Heart right ventricle (tissue), 16 donors: ENCODE data around the gene VPS13D. TPM values are rescaled to one million over a fixed set of nuclear protein-coding genes. Genes with fewer than 3 reads are reported as not detected.
A peak's percentile ranks its signal among the peaks of the same experiment; 100 is the strongest.
"Not testable (repeated sequence)": the region's sequence is repeated elsewhere in the genome, so short reads cannot be mapped to it uniquely, and the experiment has no call there.

Experiments used
- ATAC-seq, 8 donors: fragments of 200-7000 bp; cut with Tn5 transposase; one replicate each; pipeline ENCODE4 v1.9.1; 2020; ENCODE audit warnings: mild to moderate bottlenecking in 8 of 8, moderate library complexity in 8 of 8, moderate number of reproducible peaks in 1 of 8
- DNase-seq, 2 donors: peaks; one replicate each; pipeline ENCODE4 v3.0.0-alpha.2; 2020
- H3K27ac ChIP-seq, 10 donors: fragments of 200-600 bp; sonication (generic) in 2 of 10; one replicate each; pipeline versions ENCODE4 v1.5.0 to v1.8.0; 2020 to 2022; ENCODE audit warnings: mild to moderate bottlenecking in 3 of 10
- H3K27me3 ChIP-seq, 7 donors: fragments of 200-600 bp; one replicate each; pipeline ENCODE4 v1.8.0; 2021 to 2022; ENCODE audit warnings: mild to moderate bottlenecking in 2 of 7
- H3K36me3 ChIP-seq, 9 donors: fragments of 200-600 bp; sonication (generic) in 1 of 9; one replicate each; pipeline versions ENCODE4 v1.5.0 to v1.8.0; 2020 to 2022; ENCODE audit warnings: mild to moderate bottlenecking in 2 of 9
- H3K4me1 ChIP-seq, 9 donors: fragments of 200-600 bp; sonication (generic) in 1 of 9; one replicate each; pipeline versions ENCODE4 v1.5.0 to v1.8.0; 2020 to 2022; ENCODE audit warnings: mild to moderate bottlenecking in 4 of 9
- H3K4me3 ChIP-seq, 10 donors: fragments of 200-600 bp; sonication (generic) in 2 of 10; one replicate each; pipeline versions ENCODE4 v1.5.0 to v1.8.0; 2020 to 2022; ENCODE audit warnings: mild to moderate bottlenecking in 7 of 10, moderate library complexity in 2 of 10
- H3K9me3 ChIP-seq, 11 donors: fragments of 200-600 bp in 10 of 11; sonication (generic) in 2 of 11; one replicate each; pipeline versions ENCODE4 v1.5.0 to v1.8.0; 2013 to 2022; ENCODE audit warnings: mild to moderate bottlenecking in 2 of 11, control low read depth in 1 of 11, moderate library complexity in 1 of 11
- WGBS, 2 donors: extraction: QIAGEN DNeasy Blood & Tissue Kit; methylation state at CpG; one replicate each; pipeline ENCODE4 v1.1.7; 2013; ENCODE audit warnings: inconsistent platforms in 1 of 2; 5-methylcytosine and 5-hydroxymethylcytosine counted together
- intact Hi-C, 10 donors: fragments of 100-400 bp; cut with DNase I; formaldehyde crosslinking; loops; one replicate each; pipeline versions ENCODE4 v1.11.1 to v1.14.2; 2022
- polyA plus RNA-seq, 2 donors: library from polyadenylated mRNA; stranded (reverse); fragments of 200-250 nt; gene quantifications; one replicate each; pipeline ENCODE4 v1.2.3, GENCODE V29; 2013
- total RNA-seq, 10 donors: library from RNA; stranded (reverse); fragmentation: NEBNext Ultra II Directional in 3 of 10; extraction: Animal tissue kit (Norgen Biotek cat#: 25700) in 3 of 10; gene quantifications; one replicate each; pipeline versions ENCODE4 v1.2.1 to v1.2.4, GENCODE V29; 2021 to 2023
- TF ChIP-seq, protein P1 (sequence below), 9 donors: fragments of 200-600 bp; sonication (generic) in 2 of 9; IDR thresholded peaks; one replicate each; pipeline versions ENCODE4 v1.5.0 to v1.8.0; 2021 to 2022; ENCODE audit warnings: antibody characterized with exemption in 9 of 9, mild to moderate bottlenecking in 5 of 9, moderate library complexity in 1 of 9
- donor health status: Arrhythmogenic right ventricular cardiomyopathy.
- donor health status: ischemic (EF 13 %, LVEDD 7.1; RV severe dilation, severe dysfunction).
- donor health status: healthy with polysubstance abuse.
- donor health status: DM: no; HTN: yes; CAD: no.
- donor health status: DM: no; HTN: no; CAD: no.
- donor health status: ischemic (EF 25% LVEDD 6.9; RV normal size, moderate dysfunction).
- donor health status: ischemic (EF 25% LVEDD 5.7; RV mildly dilated, moderate dysfunction).
- donor health status: healthy.
- donor health status: DM: yes; HTN: yes; CAD: no.
- donor health status: Ischemic cardiomyopathy.
- donor health status: ischemic (EF 35%, LVEDD 5.7; RV mildly dilated, moderate dysfunction).
- donor health status: nonischemic (EF 11% LVEDD 7.7; RV severe dilation, severe dysfunction).
- donor health status: DM: yes; HTN: yes; CAD: no.
- donor health status: PGD.
- donor health status: ischemic (EF 29% LVEDD 5.4; RV normal size, mild dysfunction).
- donor health status: nonischemic (EF 23%, LVEDD 6.1; RV moderate dilation, normal function).

The VPS13D gene
- total and polyA plus RNA-seq, 12 donors = 36.9 to 161 (median 83.3) TPM

GRCh38 chr1:12315146-12315545, 85.3 kb downstream of the VPS13D start:
- TF ChIP-seq, protein P1, sequence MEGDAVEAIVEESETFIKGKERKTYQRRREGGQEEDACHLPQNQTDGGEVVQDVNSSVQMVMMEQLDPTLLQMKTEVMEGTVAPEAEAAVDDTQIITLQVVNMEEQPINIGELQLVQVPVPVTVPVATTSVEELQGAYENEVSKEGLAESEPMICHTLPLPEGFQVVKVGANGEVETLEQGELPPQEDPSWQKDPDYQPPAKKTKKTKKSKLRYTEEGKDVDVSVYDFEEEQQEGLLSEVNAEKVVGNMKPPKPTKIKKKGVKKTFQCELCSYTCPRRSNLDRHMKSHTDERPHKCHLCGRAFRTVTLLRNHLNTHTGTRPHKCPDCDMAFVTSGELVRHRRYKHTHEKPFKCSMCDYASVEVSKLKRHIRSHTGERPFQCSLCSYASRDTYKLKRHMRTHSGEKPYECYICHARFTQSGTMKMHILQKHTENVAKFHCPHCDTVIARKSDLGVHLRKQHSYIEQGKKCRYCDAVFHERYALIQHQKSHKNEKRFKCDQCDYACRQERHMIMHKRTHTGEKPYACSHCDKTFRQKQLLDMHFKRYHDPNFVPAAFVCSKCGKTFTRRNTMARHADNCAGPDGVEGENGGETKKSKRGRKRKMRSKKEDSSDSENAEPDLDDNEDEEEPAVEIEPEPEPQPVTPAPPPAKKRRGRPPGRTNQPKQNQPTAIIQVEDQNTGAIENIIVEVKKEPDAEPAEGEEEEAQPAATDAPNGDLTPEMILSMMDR (IDR thresholded peaks at IDR 0.05) = no peak
- Histone ChIP-seq H3K27ac (peak overlapping the region in 4 of 10 donors; percentile 14 to 49 (median 27)), H3K36me3 (peaks cover 0 to 98% (median 60%) of the 10 kb centered on the region in 9 donors), H3K4me1 (peaks cover 0 to 28% (median 4%) of the 10 kb centered on the region in 9 donors), H3K4me3 (no peak overlapping the region), H3K9me3 (no peaks in the 10 kb centered on the region), H3K27me3 (no peaks in the 10 kb centered on the region)
- DNase-seq (no peak), ATAC-seq (peak in 2 of 8 donors; percentile 26 to 32)
- 66 to 78% methylated on average over 2 of the region's 2 CpGs for WGBS, 2 donors
- intact Hi-C loops = loop anchor here (2.0 to 10.0 kb wide), 8 partner anchors 24 to 350 kb away; partner anchors contain the start of gene DHRS3 (in 2 of the 10)

DNA sequence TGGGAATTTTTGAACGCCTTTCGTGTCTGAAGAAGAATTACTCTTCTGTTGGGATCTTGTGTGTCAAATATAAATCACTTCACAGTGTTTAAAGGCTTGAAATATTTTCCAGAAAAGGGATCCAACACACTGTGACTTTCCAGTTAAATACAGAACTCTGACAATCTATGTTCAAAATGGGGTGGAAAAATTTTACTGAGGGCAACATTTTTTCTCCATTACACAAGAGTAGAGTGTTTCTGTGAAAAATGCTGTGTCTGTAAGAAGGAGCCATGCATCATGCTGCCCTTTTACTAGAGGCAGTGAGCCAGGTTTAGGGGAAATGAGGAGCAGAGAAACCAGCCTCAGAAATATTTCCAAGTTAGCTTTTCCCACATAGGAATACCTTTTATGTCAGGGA, 86.5 kb downstream of the VPS13D start:
- no peaks in the 10 kb centered on the region for H3K9me3 ChIP-seq
- H3K27ac ChIP-seq = peak overlapping the region in 1 of 10 donors; percentile 49
- TF ChIP-seq, protein P1 (IDR thresholded peaks at IDR 0.05) = no peak
- DNase-seq (no peak), ATAC-seq (no peak)
- H3K4me3 ChIP-seq = no peak overlapping the region
- peaks cover 0 to 100% (median 66%) of the 10 kb centered on the region in 9 donors for H3K36me3 ChIP-seq
- WGBS, 2 donors = 88 to 96% methylated on average over 2 of the region's 2 CpGs
- no peaks in the 10 kb centered on the region for H3K27me3 ChIP-seq
- peaks cover 0 to 23% (median 0%) of the 10 kb centered on the region in 9 donors for H3K4me1 ChIP-seq
- intact Hi-C loops = loop anchor here in 4 of 10 donors (5.0 to 10.0 kb wide), 3 partner anchors 308 to 348 kb away; no protein-coding TSS in a partner anchor

GRCh38 chr1:12320486-12320885, 90.7 kb downstream of the VPS13D start:
- 65 to 78% methylated on average over 2 of the region's 2 CpGs for WGBS, 2 donors
- peaks cover 0 to 8% (median 0%) of the 10 kb centered on the region in 9 donors for H3K4me1 ChIP-seq
- TF ChIP-seq, protein P1 (IDR thresholded peaks at IDR 0.05) = no peak
- H3K9me3 ChIP-seq = no peaks in the 10 kb centered on the region
- peaks cover 0 to 100% (median 72%) of the 10 kb centered on the region in 9 donors for H3K36me3 ChIP-seq
- no peaks in the 10 kb centered on the region for H3K27me3 ChIP-seq
- H3K4me3 ChIP-seq = no peak overlapping the region
- H3K27ac ChIP-seq = no peak overlapping the region
- intact Hi-C loops = loop anchor here in 2 of 10 donors (10.0 kb wide), 2 partner anchors 64 to 304 kb away; no protein-coding TSS in a partner anchor
- DNase-seq (no peak), ATAC-seq (no peak)

GRCh38 chr1:12324423-12324822, 94.6 kb downstream of the VPS13D start:
- intact Hi-C loops = loop anchor here in 2 of 10 donors (10.0 kb wide), 2 partner anchors 60 to 300 kb away; no protein-coding TSS in a partner anchor
- peaks cover 0 to 97% (median 49%) of the 10 kb centered on the region in 9 donors for H3K36me3 ChIP-seq
- H3K27ac ChIP-seq = no peak overlapping the region

GRCh38 chr1:12324973-12325372, 95.1 kb downstream of the VPS13D start:
- H3K27me3 ChIP-seq, H3K4me3 ChIP-seq, ATAC-seq, H3K4me1 ChIP-seq, H3K27ac ChIP-seq, H3K9me3 ChIP-seq, DNase-seq: not testable (repeated sequence)
- 97 to 100% methylated on average over 5 of the region's 5 CpGs for whole genome bisulfite sequencing, 2 donors
- intact Hi-C loops = loop anchor here in 2 of 10 donors (10.0 kb wide), 2 partner anchors 60 to 300 kb away; no protein-coding TSS in a partner anchor
- H3K36me3 ChIP-seq = peaks cover 0 to 97% (median 44%) of the 10 kb centered on the region in 9 donors

More at GRCh38 chr1:12324423-12324822, 94.6 kb downstream of the VPS13D start:
- Histone ChIP-seq H3K9me3 (no peaks in the 10 kb centered on the region), H3K4me1 (peaks cover 0 to 7% (median 0%) of the 10 kb centered on the region in 9 donors), H3K27me3 (no peaks in the 10 kb centered on the region), H3K4me3 (no peak overlapping the region)
- WGBS, 2 donors = 95 to 97% methylated on average over 3 of the region's 3 CpGs
- TF ChIP-seq, protein P1 (IDR thresholded peaks at IDR 0.05) = no peak
- no peak for DNase-seq
- ATAC-seq = no peak
